GM12872 (cell line): ENCODE data around the gene TPBG.

ENCODE experiments used
- TF ChIP-seq, protein P1 (sequence below): IDR thresholded peaks from 3 replicates; pipeline ENCODE4 v1.5.1; 2011; ENCODE audit warnings: low read depth, mild to moderate bottlenecking, low read length, moderate library complexity; ENCODE audit not compliant: insufficient read depth

TPBG gene, protein sequence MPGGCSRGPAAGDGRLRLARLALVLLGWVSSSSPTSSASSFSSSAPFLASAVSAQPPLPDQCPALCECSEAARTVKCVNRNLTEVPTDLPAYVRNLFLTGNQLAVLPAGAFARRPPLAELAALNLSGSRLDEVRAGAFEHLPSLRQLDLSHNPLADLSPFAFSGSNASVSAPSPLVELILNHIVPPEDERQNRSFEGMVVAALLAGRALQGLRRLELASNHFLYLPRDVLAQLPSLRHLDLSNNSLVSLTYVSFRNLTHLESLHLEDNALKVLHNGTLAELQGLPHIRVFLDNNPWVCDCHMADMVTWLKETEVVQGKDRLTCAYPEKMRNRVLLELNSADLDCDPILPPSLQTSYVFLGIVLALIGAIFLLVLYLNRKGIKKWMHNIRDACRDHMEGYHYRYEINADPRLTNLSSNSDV

DNA sequence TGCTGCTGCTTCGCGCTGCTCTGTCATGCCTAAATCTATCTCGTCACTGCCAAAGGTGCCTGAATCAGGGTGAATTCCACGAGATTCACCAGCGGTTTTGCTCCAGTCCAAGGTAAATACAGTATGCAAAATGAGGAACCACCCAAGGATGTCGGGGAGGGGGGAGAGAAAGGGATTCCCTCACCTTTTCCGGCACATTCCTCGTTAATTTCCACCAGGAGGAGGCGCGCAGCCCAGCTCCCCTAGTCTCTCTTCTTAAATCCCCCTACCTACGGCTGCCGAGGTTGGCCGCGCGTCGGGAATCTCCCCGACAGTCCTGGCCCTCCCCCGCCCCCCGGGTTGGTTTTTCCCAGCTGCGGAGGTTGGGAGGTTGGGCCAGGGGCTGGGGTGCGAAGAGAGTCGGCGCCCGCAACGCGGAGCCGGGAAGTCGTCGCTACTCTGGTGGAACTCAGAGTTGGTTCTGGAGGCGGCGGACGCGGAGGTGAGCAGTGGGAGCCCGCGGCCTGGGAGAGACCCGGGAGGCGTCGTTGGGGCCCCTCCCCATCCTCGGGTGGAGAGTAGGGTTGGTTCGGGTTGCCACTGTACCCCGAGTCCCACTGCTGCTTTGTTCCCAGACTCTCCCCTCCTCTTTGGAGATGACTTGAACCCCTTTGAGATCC, at the start of gene TPBG:
TSS of gene TPBG (plus strand) at position 390 of the 659 bp plus-strand sequence. CDS start 1,145 bp downstream, outside the sequence.
- TF ChIP-seq, protein P1, sequence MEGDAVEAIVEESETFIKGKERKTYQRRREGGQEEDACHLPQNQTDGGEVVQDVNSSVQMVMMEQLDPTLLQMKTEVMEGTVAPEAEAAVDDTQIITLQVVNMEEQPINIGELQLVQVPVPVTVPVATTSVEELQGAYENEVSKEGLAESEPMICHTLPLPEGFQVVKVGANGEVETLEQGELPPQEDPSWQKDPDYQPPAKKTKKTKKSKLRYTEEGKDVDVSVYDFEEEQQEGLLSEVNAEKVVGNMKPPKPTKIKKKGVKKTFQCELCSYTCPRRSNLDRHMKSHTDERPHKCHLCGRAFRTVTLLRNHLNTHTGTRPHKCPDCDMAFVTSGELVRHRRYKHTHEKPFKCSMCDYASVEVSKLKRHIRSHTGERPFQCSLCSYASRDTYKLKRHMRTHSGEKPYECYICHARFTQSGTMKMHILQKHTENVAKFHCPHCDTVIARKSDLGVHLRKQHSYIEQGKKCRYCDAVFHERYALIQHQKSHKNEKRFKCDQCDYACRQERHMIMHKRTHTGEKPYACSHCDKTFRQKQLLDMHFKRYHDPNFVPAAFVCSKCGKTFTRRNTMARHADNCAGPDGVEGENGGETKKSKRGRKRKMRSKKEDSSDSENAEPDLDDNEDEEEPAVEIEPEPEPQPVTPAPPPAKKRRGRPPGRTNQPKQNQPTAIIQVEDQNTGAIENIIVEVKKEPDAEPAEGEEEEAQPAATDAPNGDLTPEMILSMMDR: peak; percentile 15; the same call in 1 of the 3 replicates

DNA sequence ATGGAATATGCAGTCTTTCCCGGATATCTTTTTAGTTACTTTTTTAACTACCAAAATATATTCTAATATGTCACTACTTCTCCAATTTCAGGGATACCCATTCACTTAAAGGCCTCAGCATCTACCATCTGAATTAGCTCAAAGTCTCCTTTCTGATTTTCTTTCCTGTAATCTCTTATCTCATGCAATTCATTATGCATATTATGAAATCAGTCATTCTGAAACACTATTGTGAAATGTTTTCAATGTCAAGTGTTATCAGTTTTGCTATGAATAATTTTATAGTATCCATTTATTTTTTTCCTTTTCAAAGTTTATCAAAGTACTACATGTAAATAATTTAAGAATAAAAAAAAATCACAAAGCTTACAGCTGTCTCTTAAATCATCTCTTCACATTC, 41.2 kb upstream of the TPBG start:
- TF ChIP-seq, protein P1: no peak

DNA sequence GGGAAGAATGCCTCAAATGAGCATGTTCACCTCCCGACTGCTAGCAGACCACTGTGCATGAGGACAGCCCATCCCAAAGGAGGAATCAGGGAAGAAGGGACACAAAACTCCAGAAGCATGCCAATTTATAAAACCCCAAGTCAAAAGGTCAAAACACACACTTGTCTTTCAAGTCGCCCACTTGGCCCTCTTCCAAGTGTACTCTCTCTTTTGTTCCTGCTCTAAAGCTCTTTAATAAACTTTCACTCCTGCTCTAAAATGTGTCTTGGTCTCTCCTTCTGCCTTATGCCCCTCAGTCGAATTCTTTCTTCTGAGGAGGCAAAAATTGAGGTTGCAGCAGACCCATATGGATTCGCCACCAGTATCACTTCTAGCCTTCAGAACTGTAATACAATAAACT, 33.9 kb upstream of the TPBG start:
- TF ChIP-seq, protein P1: no peak

DNA sequence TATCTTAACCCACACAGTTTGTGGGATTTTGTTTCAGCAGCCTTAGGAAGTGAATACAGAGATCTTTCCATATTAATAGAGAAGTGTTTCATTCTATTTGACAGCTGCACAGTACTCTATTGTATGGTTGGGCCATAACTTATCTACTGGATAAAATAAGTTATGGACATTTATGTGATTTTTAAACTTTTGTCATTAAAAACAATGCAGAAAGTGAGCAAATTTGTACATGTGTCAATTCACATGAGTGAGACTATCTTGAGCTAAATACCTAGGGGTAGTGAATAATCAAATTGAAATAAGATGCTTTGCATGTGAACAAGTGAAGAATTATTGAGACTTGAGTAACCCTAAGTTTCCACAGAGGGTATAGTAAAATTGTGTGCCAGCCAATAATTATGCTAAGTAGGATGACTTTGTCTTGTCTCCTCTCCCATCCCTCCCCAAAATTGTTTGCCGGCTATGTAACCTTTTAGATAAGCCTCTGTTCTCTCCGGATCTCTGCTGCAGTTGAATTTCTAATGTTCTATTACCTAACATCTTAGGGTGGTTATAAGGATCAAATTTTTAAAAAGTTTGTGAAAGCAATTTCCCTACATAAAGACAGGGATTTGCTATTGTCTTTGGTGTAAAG, 33.3 kb upstream of the TPBG start:
- TF ChIP-seq, protein P1: no peak

DNA sequence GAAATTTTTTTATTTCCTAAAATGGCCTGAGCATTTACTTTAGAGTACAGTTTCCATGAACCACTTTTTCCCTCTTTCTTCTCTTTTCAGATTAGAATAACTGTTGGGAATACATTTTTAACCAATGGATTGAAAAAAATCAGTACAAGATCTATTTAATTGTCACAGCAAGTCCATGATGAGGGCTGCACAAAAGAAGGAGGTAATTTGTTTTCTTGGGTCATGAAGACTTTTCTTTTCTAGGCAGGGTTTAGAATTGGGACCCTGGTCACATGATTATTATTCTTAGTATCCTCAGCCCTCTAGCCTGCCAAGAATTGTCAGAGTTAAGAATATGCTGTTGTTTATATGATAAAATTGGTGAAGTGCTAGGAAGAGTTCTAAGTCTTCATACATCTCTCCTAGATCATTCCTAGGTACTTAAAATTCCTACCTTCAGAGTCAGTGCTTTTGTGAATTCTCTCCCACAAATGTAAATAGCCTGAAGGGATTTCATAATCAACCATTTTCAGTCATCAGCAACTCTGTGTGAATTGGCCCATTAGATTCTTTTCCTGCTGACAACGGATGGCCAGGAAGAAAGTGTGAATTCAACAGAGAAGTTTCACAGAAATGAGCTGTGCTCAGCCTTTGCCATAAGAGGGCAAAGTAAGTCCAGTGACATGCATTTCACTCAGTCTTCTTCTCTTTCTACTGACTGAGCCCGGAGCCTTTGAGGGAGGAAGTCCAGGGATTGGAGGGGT, 32.4 kb upstream of the TPBG start:
- TF ChIP-seq, protein P1: 0 out of 3 replicates have a peak, but pooled peaks have one; percentile 16

DNA sequence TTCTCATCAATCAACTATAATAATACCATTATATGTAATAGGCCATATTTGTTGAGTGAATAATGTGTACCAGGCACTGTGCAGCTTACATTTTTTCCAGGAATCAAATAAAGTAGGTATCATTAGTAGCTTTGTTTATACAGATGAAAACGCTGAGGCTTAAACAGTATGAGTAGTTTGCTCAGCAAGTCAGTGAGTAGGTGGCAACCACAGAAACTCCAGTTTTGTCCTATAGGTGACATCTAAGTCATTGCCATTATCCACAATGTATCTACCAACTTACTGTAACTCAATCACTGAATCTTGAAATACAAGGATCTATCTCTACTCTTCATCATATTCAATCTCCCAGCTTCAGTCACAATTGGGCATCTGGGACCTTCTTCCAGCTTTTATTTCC, 29.8 kb upstream of the TPBG start:
- TF ChIP-seq, protein P1: no peak
